SJCRH30 (cell line): ENCODE results near the gene UBAP2L. TPM values are rescaled to one million over a fixed set of nuclear protein-coding genes. Genes with fewer than 3 reads are reported as not detected.
"Not testable (repeated sequence)": the region's sequence is repeated elsewhere in the genome, so short reads cannot be mapped to it uniquely, and the experiment has no call there.

Experiments
- DNase-seq, 2 experiments: peaks; one replicate each; pipeline ENCODE4 v3.0.0-alpha.2; 2015 to 2020
- H3K27ac ChIP-seq: fragments of 250-450 bp; sonication (Bioruptor Pico); 2 replicates; pipeline ENCODE4 v1.5.1; 2020; ENCODE audit warnings: mild to moderate bottlenecking, moderate library complexity
- H3K27me3 ChIP-seq: fragments of 250-450 bp; sonication (Bioruptor Pico); 2 replicates; pipeline ENCODE4 v1.5.1; 2020; ENCODE audit warnings: mild to moderate bottlenecking, moderate library complexity
- H3K36me3 ChIP-seq: fragments of 250-450 bp; sonication (Bioruptor Pico); 2 replicates; pipeline ENCODE4 v1.5.1; 2020; ENCODE audit warnings: mild to moderate bottlenecking, moderate library complexity
- H3K4me1 ChIP-seq: fragments of 250-450 bp; sonication (Bioruptor Pico); 2 replicates; pipeline ENCODE4 v1.5.1; 2020; ENCODE audit warnings: mild to moderate bottlenecking, moderate library complexity
- H3K4me3 ChIP-seq: fragments of 250-450 bp; sonication (Bioruptor Pico); 2 replicates; pipeline ENCODE4 v1.5.1; 2020; ENCODE audit warnings: mild to moderate bottlenecking, moderate library complexity
- H3K9me3 ChIP-seq: fragments of 250-450 bp; sonication (Bioruptor Pico); replicated peaks from 2 replicates; pipeline ENCODE4 v1.5.1; 2020; ENCODE audit warnings: mild to moderate bottlenecking, moderate library complexity
- total RNA-seq: library from RNA; depleted of rRNA; stranded (reverse); fragments of >200 nt; shearing (Covaris generic); gene quantifications from 2 replicates; pipeline ENCODE4 v1.2.3, GENCODE V29; 2014

The UBAP2L gene
- total RNA-seq, 1 experiment from 2014 or later = 129 TPM

GRCh38 chr1:154253671-154254070 lies 32.9 kb downstream of the UBAP2L start:
- no peaks in the 10 kb centered on the region for H3K9me3 ChIP-seq
- H3K36me3 ChIP-seq = peaks cover 85% of the 10 kb centered on the region
- DNase-seq = no peak
- no peak overlapping the region for H3K27ac ChIP-seq
- H3K4me1 ChIP-seq = no peaks in the 10 kb centered on the region
- H3K4me3 ChIP-seq = no peak overlapping the region
- no peaks in the 10 kb centered on the region for H3K27me3 ChIP-seq

- no peak for DNase-seq
- H3K27ac ChIP-seq = no peak overlapping the region
- H3K9me3 ChIP-seq = no peaks in the 10 kb centered on the region
- H3K27me3 ChIP-seq = no peaks in the 10 kb centered on the region
- no peak overlapping the region for H3K4me3 ChIP-seq
- no peaks in the 10 kb centered on the region for H3K4me1 ChIP-seq
- H3K36me3 ChIP-seq = peaks cover 91% of the 10 kb centered on the region
Observed at GRCh38 chr1:154256686-154257085, 35.9 kb downstream of the UBAP2L start.

GRCh38 chr1:154258784-154259183 lies 38.0 kb downstream of the UBAP2L start:
- DNase-seq = no peak
- no peaks in the 10 kb centered on the region for H3K27me3 ChIP-seq
- no peaks in the 10 kb centered on the region for H3K4me1 ChIP-seq
- no peak overlapping the region for H3K4me3 ChIP-seq
- H3K27ac ChIP-seq = no peak overlapping the region
- peaks cover 90% of the 10 kb centered on the region for H3K36me3 ChIP-seq
- no peaks in the 10 kb centered on the region for H3K9me3 ChIP-seq

DNA sequence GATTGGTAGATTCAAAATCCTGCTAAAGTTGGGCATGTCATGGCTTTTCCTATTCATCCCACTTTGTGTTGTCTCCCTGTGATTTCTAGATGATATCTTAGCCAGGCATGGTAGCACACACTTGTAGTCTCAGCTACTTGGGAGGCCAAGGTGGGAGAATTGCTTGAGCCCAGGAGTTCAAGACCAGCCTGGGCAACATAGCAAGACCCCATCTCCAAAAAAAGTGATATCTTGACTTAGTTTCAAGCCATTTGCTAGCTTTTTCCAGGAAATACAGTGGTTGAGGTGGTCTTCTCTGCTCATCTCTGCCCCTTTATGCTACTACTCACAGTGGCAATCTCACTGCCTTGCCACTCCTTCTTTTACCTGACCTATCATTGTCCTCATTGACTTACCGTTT lies 39.4 kb downstream of the UBAP2L start:
- no peak for DNase-seq
- Histone ChIP-seq H3K36me3 (peaks cover 88% of the 10 kb centered on the region), H3K4me1 (no peaks in the 10 kb centered on the region), H3K4me3 (no peak overlapping the region), H3K9me3 (no peaks in the 10 kb centered on the region), H3K27ac (no peak overlapping the region), H3K27me3 (no peaks in the 10 kb centered on the region)

- DNase-seq = no peak
- Histone ChIP-seq H3K27ac (no peak overlapping the region), H3K36me3 (peaks cover 73% of the 10 kb centered on the region)
Observed at GRCh38 chr1:154263465-154264332, 42.9 kb downstream of the UBAP2L start.

DNA sequence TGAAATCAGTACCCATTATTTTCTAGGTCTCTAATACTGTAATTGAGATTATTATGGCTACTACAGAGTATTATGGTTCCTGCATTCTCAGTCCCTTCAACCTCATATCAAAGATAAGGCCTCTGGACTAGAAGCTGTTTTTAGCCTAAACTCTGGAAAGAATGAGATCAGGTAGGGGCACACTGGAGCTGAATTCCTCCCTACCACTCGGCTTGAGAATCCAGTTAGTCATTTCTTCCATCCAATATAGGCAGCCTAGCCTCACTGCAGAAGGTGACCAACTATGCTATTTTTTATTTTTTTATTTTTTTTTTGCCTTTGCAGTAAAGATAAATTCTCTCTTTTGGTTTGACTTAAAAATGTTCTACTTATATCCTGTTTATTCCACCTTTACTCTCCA lies 43.7 kb downstream of the UBAP2L start:
- Histone ChIP-seq H3K9me3 (no peaks in the 10 kb centered on the region), H3K27ac (no peak overlapping the region), H3K4me1 (no peaks in the 10 kb centered on the region), H3K4me3 (no peak overlapping the region), H3K27me3 (no peaks in the 10 kb centered on the region), H3K36me3 (peaks cover 72% of the 10 kb centered on the region)
- no peak for DNase-seq

More at GRCh38 chr1:154263465-154264332, 42.9 kb downstream of the UBAP2L start:
- H3K27me3 ChIP-seq = no peaks in the 10 kb centered on the region
- no peaks in the 10 kb centered on the region for H3K9me3 ChIP-seq
- H3K4me3 ChIP-seq = no peak overlapping the region
- no peaks in the 10 kb centered on the region for H3K4me1 ChIP-seq

DNA sequence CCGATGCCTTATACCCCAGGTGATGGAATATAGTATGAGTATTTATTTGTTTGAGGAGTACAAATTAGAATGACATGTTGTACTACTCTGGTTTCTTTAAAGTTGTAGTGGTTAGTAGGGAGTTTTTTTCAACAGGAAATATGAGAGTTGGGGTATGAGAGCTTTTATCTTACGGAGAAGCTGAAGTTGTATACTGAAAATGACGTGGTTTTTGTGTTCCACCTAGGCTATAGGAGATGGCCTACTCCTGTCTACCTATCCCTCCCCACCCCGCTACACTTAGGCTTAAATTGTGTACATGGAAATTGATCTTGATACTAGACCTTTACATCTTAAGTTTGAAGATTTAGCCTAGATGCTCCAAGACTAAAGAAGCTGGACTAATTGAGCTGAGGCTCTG lies 44.8 kb downstream of the UBAP2L start:
- Histone ChIP-seq H3K4me1 (no peaks in the 10 kb centered on the region), H3K9me3 (no peaks in the 10 kb centered on the region), H3K36me3 (peaks cover 60% of the 10 kb centered on the region), H3K27me3 (no peaks in the 10 kb centered on the region), H3K4me3 (no peak overlapping the region), H3K27ac (no peak overlapping the region)
- DNase-seq = no peak

DNA sequence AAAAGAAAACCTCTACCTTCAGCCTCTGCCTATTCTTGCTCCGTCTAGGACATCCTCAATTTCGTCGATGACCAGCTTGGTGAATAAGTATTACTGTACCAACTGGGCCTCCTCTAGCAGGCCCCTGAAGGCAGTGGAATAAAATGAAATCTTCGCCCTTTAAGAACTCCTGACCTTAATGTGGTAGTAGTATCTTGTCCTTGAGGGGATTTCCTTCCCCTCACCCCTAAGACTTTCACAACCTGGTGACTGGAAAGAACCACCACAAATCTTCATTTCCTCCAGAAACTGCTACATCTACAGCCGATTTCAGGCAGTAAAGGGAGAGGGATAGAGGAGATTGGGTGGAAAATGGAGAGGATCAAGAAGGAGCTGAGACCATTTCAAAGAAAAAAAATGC lies 50.1 kb downstream of the UBAP2L start:
- H3K9me3 ChIP-seq = no peaks in the 10 kb centered on the region
- H3K27me3 ChIP-seq = no peaks in the 10 kb centered on the region
- no peaks in the 10 kb centered on the region for H3K4me1 ChIP-seq
- no peak overlapping the region for H3K27ac ChIP-seq
- no peak for DNase-seq
- H3K36me3 ChIP-seq = peaks cover 17% of the 10 kb centered on the region
- no peak overlapping the region for H3K4me3 ChIP-seq

- DNase-seq = peak; percentile 90 to 92
- H3K36me3 ChIP-seq = peaks cover 7% of the 10 kb centered on the region; the same call in 1 of the 2 replicates
- no peaks in the 10 kb centered on the region for H3K9me3 ChIP-seq
- peak within 1 kb of the TSS; percentile 70 for H3K4me3 ChIP-seq
- no peaks in the 10 kb centered on the region for H3K27me3 ChIP-seq
- H3K27ac ChIP-seq = peak within 1 kb of the TSS; percentile 41
- no peaks in the 10 kb centered on the region for H3K4me1 ChIP-seq
Observed at GRCh38 chr1:154272217-154272998, 51.7 kb downstream of the UBAP2L start, which contains the start of gene HAX1. TSS of gene HAX1 (plus strand) at chr1:154272629. CDS start at chr1:154272724, 95 bp downstream.

GRCh38 chr1:154272999-154273563 lies 52.3 kb downstream of the UBAP2L start:
- peak overlapping the region; percentile 70 for H3K4me3 ChIP-seq
- no peaks in the 10 kb centered on the region for H3K4me1 ChIP-seq
- peak overlapping the region; percentile 41 for H3K27ac ChIP-seq
- H3K9me3 ChIP-seq = no peaks in the 10 kb centered on the region
- peaks cover 7% of the 10 kb centered on the region; the same call in 1 of the 2 replicates for H3K36me3 ChIP-seq
- H3K27me3 ChIP-seq = no peaks in the 10 kb centered on the region
- DNase-seq = no peak

DNA sequence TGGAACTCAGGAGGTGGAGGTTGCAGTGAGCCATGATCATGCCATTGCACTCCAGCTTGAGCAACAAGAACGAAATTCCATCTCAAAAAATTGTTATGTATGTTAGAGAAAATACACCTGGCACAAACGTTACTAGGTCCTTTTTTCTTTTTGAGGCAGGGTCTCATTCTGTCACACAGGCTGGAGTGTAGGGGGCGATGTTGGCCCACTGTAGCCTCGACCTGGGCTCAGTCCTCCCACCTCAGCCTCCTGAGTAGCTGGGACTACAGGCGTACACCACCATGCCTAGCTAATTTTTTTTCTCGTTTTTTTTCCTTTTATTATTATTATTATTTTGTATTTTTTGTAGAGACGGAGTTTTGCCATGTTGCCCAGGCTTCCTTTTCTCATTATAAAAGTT lies 56.0 kb downstream of the UBAP2L start:
- H3K27me3 ChIP-seq = no peaks in the 10 kb centered on the region
- no peaks in the 10 kb centered on the region for H3K36me3 ChIP-seq
- no peak overlapping the region for H3K4me3 ChIP-seq

DNA sequence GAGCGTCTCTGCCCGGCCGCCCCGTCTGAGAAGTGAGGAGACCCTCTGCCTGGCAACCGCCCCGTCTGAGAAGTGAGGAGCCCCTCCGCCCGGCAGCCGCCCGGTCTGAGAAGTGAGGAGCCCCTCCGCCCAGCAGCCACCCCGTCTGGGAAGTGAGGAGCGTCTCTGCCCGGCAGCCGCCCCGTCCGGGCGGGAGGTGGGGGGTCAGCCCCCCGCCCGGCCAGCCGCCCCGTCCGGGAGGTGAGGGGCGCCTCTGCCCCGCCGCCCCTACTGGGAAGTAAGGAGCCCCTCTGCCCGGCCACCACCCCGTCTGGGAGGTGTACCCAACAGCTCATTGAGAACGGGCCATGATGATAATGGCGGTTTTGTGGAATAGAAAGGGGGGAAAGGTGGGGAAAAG lies 66.8 kb downstream of the UBAP2L start:
- H3K4me1 ChIP-seq, DNase-seq, H3K27me3 ChIP-seq, H3K9me3 ChIP-seq, H3K4me3 ChIP-seq, H3K27ac ChIP-seq, H3K36me3 ChIP-seq: not testable (repeated sequence)

More for the DNA sequence above, 56.0 kb downstream of the UBAP2L start:
- Histone ChIP-seq H3K27ac (no peak overlapping the region), H3K9me3 (no peaks in the 10 kb centered on the region), H3K4me1 (no peaks in the 10 kb centered on the region)
- DNase-seq = peak in 1 of 2 experiments; percentile 21

DNA sequence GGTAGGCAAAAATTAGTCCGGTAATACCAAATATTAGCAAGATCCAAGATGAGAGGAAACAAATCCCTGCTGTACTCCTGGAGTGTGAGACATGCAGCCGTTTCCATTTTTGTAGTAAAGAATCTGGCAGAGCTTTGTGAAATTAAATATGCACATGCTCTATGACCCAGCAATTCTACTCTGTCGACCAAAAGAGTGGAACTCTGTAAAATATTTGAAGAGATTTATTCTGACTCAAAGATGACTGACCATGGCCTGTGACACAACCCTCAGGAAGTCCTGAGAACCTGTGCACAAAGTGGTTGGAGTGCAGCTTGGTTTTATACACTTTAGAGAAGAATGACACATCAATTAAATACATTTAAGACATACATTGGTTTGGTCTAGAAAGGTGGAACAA lies 67.9 kb downstream of the UBAP2L start:
- no peaks in the 10 kb centered on the region for H3K27me3 ChIP-seq
- DNase-seq = no peak
- no peaks in the 10 kb centered on the region for H3K9me3 ChIP-seq
- no peak overlapping the region for H3K27ac ChIP-seq
- H3K36me3 ChIP-seq = no peaks in the 10 kb centered on the region
- no peaks in the 10 kb centered on the region for H3K4me1 ChIP-seq
- H3K4me3 ChIP-seq = no peak overlapping the region

DNA sequence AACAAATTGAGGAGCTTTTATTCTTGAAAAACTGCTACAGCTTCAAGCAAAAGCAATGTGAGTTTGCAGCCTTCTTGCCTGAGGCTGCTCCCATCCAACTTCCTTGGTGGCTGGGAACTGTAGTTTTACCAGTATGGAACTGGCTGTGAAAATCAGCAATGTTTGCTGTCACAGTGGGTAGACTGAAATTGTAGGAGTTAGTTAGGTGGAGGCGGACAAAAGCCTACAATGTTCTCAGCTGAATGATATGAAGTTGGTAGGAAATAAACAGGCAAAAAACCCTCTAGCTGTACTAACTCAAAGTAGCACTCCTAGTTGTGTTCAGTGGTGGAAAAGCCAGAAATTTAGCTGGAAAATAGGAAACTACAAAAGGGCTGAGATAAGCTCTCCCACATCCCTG lies 70.2 kb downstream of the UBAP2L start:
- peaks cover 5% of the 10 kb centered on the region for H3K9me3 ChIP-seq
- no peaks in the 10 kb centered on the region for H3K36me3 ChIP-seq
- no peak overlapping the region for H3K4me3 ChIP-seq
- H3K4me1 ChIP-seq = no peaks in the 10 kb centered on the region
- no peaks in the 10 kb centered on the region for H3K27me3 ChIP-seq
- DNase-seq = no peak
- H3K27ac ChIP-seq = no peak overlapping the region
